ENCODE data around the gene EPB41.

Gene EPB41

DNA sequence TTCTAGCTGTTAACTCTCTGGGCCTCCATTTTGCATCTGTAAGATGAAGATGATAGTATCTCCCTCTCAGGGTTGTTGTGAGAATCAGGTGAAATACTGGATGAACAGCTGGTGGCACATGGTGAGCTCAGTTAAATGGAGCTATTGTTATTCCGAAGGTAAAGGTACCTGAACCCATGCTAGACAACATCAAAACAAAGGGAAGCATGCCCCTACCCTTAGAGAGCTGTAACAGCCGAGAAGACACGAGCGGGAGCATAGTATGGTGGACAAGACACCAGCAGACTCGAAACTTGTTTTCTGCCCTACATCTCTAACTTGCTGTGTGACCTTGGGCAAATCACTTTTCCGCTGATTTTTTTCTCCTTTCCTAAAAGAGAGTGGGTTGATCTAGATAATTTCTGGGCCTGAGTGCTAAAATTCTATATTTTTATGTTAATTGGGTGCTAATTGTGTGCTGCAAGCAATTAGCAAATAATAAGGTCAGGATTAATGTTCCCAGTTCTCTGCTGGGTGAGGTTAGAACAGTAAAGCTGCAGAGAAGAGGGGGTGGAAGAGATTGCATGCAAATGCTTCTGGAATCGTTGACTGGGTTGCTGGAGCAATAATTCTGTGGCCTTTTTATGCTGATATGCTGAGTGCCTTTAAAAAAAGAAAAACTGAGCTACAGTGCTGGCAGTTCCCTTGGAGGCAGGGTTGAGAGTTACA, 198.5 kb downstream of the EPB41 start:
- Histone ChIP-seq H3K9ac (ENCODE audit: low read length) (no peak overlapping the region), H3K4me3 (ENCODE audit: low read length) (no peak overlapping the region), H3K79me2 (ENCODE audit: low read length) (no peaks in the 10 kb centered on the region), H3K4me1 (ENCODE audit: low read length) (no peaks in the 10 kb centered on the region), H3K27me3 (ENCODE audit: low read depth, low read length) (no peaks in the 10 kb centered on the region), H3K4me2 (ENCODE audit: low read length) (no peak overlapping the region), H3K27ac (ENCODE audit: low read length) (no peak overlapping the region), H4K20me1 (ENCODE audit: insufficient read depth, low read length) (no peaks in the 10 kb centered on the region), H3K36me3 (replicated peaks; ENCODE audit: low read depth, low read length) (no peaks in the 10 kb centered on the region), H2AFZ (ENCODE audit: low read depth, low read length) (no peak overlapping the region), H3K9me3 (ENCODE audit: insufficient read depth, low read length) (no peaks in the 10 kb centered on the region)
- TF ChIP-seq EZH2phosphoT487 (IDR thresholded peaks at IDR 0.05; ENCODE audit: low read depth) = no peak
- TF ChIP-seq, protein P1, sequence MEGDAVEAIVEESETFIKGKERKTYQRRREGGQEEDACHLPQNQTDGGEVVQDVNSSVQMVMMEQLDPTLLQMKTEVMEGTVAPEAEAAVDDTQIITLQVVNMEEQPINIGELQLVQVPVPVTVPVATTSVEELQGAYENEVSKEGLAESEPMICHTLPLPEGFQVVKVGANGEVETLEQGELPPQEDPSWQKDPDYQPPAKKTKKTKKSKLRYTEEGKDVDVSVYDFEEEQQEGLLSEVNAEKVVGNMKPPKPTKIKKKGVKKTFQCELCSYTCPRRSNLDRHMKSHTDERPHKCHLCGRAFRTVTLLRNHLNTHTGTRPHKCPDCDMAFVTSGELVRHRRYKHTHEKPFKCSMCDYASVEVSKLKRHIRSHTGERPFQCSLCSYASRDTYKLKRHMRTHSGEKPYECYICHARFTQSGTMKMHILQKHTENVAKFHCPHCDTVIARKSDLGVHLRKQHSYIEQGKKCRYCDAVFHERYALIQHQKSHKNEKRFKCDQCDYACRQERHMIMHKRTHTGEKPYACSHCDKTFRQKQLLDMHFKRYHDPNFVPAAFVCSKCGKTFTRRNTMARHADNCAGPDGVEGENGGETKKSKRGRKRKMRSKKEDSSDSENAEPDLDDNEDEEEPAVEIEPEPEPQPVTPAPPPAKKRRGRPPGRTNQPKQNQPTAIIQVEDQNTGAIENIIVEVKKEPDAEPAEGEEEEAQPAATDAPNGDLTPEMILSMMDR (IDR thresholded peaks at IDR 0.05; ENCODE audit: low read depth, low read length) = no peak

DNA sequence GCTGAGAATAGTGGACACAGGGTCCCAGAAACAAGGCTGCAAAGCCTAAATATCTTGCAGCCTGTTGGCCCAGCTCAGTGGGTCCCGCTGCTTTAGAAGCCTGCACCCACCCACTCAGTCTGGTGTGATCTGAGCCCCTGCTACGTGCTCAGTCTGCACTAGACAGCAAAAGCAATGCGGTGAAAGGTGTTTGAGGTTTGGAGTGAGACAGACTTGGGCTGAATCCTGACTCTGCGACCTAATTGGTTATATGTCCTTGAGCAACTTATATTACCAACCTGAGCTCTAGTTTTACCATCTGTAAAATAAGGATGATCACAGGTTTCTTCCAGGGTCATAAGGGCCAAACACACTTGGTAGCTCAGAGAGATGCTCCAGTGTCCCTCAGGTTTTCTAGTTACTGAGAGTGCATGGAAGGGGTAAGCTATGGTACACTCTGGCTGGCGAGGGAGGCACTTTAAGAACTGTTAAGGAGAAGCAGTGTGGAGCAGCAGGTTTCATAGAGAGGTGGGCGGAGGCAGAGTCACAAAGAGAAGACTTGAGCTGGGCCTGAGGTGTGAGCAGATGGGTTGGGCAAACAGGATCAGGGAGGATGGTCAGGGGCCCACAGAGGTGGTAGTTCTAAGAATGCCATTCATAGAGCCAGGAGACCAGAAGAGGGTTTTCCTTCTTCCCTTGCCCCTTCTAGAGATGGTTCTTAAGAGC, 199.2 kb downstream of the EPB41 start:
- H2AFZ ChIP-seq (ENCODE audit: low read depth, low read length) = no peak overlapping the region
- no peak overlapping the region for H3K27ac ChIP-seq (ENCODE audit: low read length)
- no peaks in the 10 kb centered on the region for H3K9me3 ChIP-seq (ENCODE audit: insufficient read depth, low read length)
- TF ChIP-seq, protein P1 (IDR thresholded peaks at IDR 0.05; ENCODE audit: low read depth, low read length) = no peak
- TF ChIP-seq EZH2phosphoT487 (IDR thresholded peaks at IDR 0.05; ENCODE audit: low read depth) = no peak
- H3K36me3 ChIP-seq (replicated peaks; ENCODE audit: low read depth, low read length) = no peaks in the 10 kb centered on the region
- H3K4me1 ChIP-seq (ENCODE audit: low read length) = no peaks in the 10 kb centered on the region
- H3K4me3 ChIP-seq (ENCODE audit: low read length) = no peak overlapping the region
- H3K9ac ChIP-seq (ENCODE audit: low read length) = no peak overlapping the region
- H3K27me3 ChIP-seq (ENCODE audit: low read depth, low read length) = no peaks in the 10 kb centered on the region
- no peaks in the 10 kb centered on the region for H4K20me1 ChIP-seq (ENCODE audit: insufficient read depth, low read length)
- H3K4me2 ChIP-seq (ENCODE audit: low read length) = no peak overlapping the region
- H3K79me2 ChIP-seq (ENCODE audit: low read length) = no peaks in the 10 kb centered on the region

DNA sequence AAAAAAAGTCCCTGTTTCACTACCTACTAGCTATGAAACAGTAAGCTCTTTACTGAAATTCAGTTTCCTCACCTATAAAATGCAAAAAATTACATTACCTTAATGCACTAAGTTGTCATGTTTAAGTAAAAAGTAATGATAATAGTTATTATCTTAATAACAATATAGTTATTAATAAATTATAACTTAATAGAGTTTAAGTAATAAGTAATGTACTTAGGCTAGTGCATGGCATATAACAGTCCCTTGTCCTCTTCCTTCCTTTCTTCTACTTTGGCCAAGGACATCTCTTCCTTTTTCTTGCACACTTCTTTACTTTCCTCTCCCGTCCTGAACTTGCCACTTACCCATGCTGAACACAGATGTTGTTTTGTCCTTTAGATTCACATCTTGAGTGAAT, 200.3 kb downstream of the EPB41 start:
- TF ChIP-seq EZH2phosphoT487 (IDR thresholded peaks at IDR 0.05; ENCODE audit: low read depth) = no peak
- TF ChIP-seq, protein P1 (IDR thresholded peaks at IDR 0.05; ENCODE audit: low read depth, low read length) = no peak
- no peak overlapping the region for H3K27ac ChIP-seq (ENCODE audit: low read length)
- no peaks in the 10 kb centered on the region for H3K4me1 ChIP-seq (ENCODE audit: low read length)
- no peaks in the 10 kb centered on the region for H4K20me1 ChIP-seq (ENCODE audit: insufficient read depth, low read length)
- H3K4me2 ChIP-seq (ENCODE audit: low read length) = no peak overlapping the region
- H3K36me3 ChIP-seq (replicated peaks; ENCODE audit: low read depth, low read length) = no peaks in the 10 kb centered on the region
- no peaks in the 10 kb centered on the region for H3K27me3 ChIP-seq (ENCODE audit: low read depth, low read length)
- H2AFZ ChIP-seq (ENCODE audit: low read depth, low read length) = no peak overlapping the region
- H3K79me2 ChIP-seq (ENCODE audit: low read length) = no peaks in the 10 kb centered on the region
- no peak overlapping the region for H3K4me3 ChIP-seq (ENCODE audit: low read length)
- H3K9me3 ChIP-seq (ENCODE audit: insufficient read depth, low read length) = no peaks in the 10 kb centered on the region
- no peak overlapping the region for H3K9ac ChIP-seq (ENCODE audit: low read length)

DNA sequence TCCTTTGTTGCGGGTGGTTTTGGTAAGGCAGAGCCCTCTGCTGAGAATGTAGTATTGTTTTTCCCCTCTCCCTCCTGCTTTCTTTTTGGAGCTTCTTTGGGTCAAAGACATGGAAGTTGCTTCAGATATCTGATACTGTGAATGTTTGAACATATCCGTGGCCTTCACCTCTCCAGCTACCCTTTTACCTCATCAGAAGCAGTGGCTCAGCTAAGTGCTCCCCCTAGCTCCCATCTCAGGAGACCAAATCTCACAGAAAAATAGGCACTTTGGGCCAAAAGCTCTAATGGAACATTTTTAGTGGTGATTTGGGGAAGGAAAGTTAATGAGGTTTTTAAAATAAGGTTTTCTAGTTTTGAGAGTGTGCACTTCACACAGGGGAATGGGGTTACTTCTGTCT, 203.0 kb downstream of the EPB41 start:
- H3K27ac ChIP-seq (ENCODE audit: low read length) = no peak overlapping the region
- no peak overlapping the region for H3K9ac ChIP-seq (ENCODE audit: low read length)
- no peaks in the 10 kb centered on the region for H3K4me1 ChIP-seq (ENCODE audit: low read length)
- H3K27me3 ChIP-seq (ENCODE audit: low read depth, low read length) = no peaks in the 10 kb centered on the region
- no peak overlapping the region for H3K4me2 ChIP-seq (ENCODE audit: low read length)
- no peak overlapping the region for H3K4me3 ChIP-seq (ENCODE audit: low read length)
- H4K20me1 ChIP-seq (ENCODE audit: insufficient read depth, low read length) = no peaks in the 10 kb centered on the region
- no peaks in the 10 kb centered on the region for H3K79me2 ChIP-seq (ENCODE audit: low read length)
- no peaks in the 10 kb centered on the region for H3K9me3 ChIP-seq (ENCODE audit: insufficient read depth, low read length)
- TF ChIP-seq, protein P1 (IDR thresholded peaks at IDR 0.05; ENCODE audit: low read depth, low read length) = no peak; the same call in 1 of the 2 replicates
- TF ChIP-seq EZH2phosphoT487 (IDR thresholded peaks at IDR 0.05; ENCODE audit: low read depth) = no peak
- no peaks in the 10 kb centered on the region for H3K36me3 ChIP-seq (replicated peaks; ENCODE audit: low read depth, low read length)
- no peak overlapping the region for H2AFZ ChIP-seq (ENCODE audit: low read depth, low read length)
